SK-N-MC (cell line): ENCODE results near the gene PRIM2.
"Not testable (repeated sequence)": the region's sequence is repeated elsewhere in the genome, so short reads cannot be mapped to it uniquely, and the experiment has no call there.

Experiments
- DNase-seq: peaks from one replicate; pipeline ENCODE4 v3.0.0-alpha.2; 2011; ENCODE audit warnings: low read depth, low spot score
- H3K27ac ChIP-seq: fragments of 200-600 bp; sonication (generic); 2 replicates; pipeline ENCODE4 v1.5.1; 2016; ENCODE audit warnings: mixed run types
- H3K36me3 ChIP-seq: fragments of 200-600 bp; sonication (generic); 2 replicates; pipeline ENCODE4 v1.6.1; 2017; ENCODE audit warnings: antibody characterized with exemption, low read length, mixed read lengths; ENCODE audit not compliant: insufficient read depth
- H3K4me3 ChIP-seq: fragments of 200-600 bp; sonication (generic); 2 replicates; pipeline ENCODE4 v1.5.1; 2016
- H3K9ac ChIP-seq: fragments of 200-600 bp; sonication (generic); 2 replicates; pipeline ENCODE4 v1.8.0; 2017; ENCODE audit warnings: mixed run types, mixed read lengths; ENCODE audit not compliant: insufficient read length
- H3K9me3 ChIP-seq: fragments of 200-600 bp; sonication (generic); 2 replicates; pipeline ENCODE4 v1.6.1; 2017; ENCODE audit warnings: low read depth, mild to moderate bottlenecking, antibody characterized with exemption, low read length, moderate library complexity, mixed read lengths
- EZH2 ChIP-seq: fragments of 200-600 bp; sonication (generic); IDR thresholded peaks from one replicate; pipeline ENCODE4 v1.6.1; 2017; ENCODE audit warnings: antibody characterized with exemption
- FOXP2 ChIP-seq: optimal IDR thresholded peaks from 2 replicates; pipeline ENCODE3; 2011; ENCODE audit warnings: mild to moderate bottlenecking, moderate library complexity; ENCODE audit not compliant: insufficient read depth; ENCODE audit errors: extremely low read length, control extremely low read depth
- POLR2AphosphoS5 ChIP-seq: IDR thresholded peaks from 2 replicates; pipeline ENCODE4 v1.6.1; 2012; ENCODE audit warnings: mild to moderate bottlenecking, low read depth, low read length, borderline replicate concordance

Gene PRIM2

DNA sequence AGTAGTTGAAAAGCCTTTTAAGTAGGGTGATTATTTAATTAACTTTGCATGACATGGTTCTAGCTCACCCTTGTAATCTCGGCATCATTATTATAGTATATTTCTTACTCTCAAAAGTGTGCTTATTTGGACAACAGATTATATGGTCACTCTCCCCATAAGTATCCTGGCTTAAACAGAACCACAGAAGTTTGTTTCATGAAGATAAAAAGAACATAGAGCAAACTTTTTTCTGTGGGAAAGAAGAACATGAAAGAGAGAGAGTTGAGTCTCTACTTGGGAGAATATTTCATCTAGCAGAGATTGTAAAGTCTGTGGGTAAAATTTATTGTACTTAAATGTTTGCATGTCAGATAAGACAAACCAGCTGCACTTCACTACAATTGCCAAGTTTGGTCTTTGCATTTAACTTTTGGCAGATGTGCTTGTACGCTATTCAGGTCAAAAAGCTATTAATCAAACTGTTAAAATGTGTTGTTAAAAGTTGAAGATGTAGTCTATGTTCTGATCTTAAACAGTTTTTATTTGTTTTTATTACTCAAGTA lies 33.4 kb upstream of the PRIM2 start:
- no peaks in the 10 kb centered on the region for H3K9me3 ChIP-seq
- H3K4me3 ChIP-seq, result no peak overlapping the region
- no peak overlapping the region for H3K9ac ChIP-seq
- no peaks in the 10 kb centered on the region for H3K36me3 ChIP-seq
- DNase-seq, result no peak
- TF ChIP-seq FOXP2 (no peak), POLR2AphosphoS5 (no peak), EZH2 (no peak)
- H3K27ac ChIP-seq, result no peak overlapping the region

DNA sequence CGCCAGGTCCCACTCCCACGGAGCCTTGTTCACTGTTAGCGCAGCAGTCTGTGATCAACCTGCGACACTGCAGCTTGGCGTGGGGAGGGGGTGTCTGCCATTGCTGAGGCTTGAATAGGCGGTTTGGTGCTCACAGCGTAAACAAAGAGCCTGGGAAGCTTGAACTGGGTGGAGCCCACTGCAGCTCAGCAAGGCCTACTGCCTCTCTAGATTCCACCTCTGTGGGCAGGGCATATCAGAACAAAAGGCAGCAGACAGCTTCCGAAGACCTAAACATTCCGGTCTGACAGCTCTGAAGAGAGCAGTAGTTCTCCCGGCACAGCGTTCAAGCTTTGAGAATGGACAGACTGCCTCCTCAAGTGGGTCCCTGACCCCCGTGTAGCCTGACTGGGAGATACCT lies 29.3 kb upstream of the PRIM2 start:
- not testable (repeated sequence) for H3K27ac ChIP-seq, H3K4me3 ChIP-seq, DNase-seq, H3K36me3 ChIP-seq, H3K9me3 ChIP-seq, H3K9ac ChIP-seq

DNA sequence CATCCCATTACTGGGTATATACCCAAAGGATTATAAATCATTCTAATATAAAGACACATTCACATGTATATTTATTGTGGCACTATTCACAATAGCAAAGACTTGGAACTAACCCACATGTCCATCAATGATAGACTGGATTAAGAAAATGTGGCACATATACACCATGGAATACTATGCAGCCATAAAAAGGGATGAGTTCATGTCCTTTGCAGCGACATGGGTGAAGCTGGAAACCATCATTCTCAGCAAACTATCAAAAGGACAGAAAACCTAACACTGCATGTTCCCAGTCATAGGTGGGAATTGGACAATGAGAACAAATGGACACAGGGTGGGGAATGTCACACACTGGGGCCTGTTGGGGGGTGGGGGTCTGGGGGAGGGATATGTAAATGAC lies 24.0 kb upstream of the PRIM2 start:
- not testable (repeated sequence) for H3K36me3 ChIP-seq, DNase-seq, H3K27ac ChIP-seq, H3K9ac ChIP-seq, H3K9me3 ChIP-seq, H3K4me3 ChIP-seq

DNA sequence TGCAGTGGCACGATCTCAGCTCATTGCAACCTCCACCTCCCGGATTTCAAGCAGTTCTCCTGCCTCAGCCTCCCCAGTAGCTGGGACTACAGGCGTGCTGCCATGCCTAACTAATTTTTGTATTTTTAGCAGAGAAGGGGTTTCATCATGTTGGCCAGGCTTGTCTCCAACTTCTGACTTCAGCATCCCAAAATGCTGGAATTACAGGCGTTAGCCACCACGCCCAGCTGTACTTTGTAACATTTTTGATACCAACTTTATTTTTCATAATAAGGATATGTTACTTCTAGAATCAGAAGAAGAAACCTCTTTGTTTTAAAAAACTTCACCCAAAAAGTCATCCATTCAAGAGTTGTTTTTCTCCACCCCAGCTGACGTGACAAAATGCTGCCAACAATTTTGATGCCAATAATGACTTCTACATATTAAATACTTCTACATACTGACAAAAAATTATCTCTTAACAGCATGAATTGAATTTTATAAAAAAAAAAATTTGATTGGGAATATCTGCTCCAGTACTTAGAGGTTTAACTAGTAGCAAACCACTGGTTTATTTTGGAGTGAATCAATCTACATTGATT lies 22.5 kb upstream of the PRIM2 start:
- Histone ChIP-seq H3K9me3 (no peaks in the 10 kb centered on the region), H3K4me3 (no peak overlapping the region), H3K36me3 (no peaks in the 10 kb centered on the region), H3K27ac (no peak overlapping the region), H3K9ac (no peak overlapping the region)
- TF ChIP-seq EZH2 (no peak), POLR2AphosphoS5 (no peak), FOXP2 (no peak)
- no peak for DNase-seq

DNA sequence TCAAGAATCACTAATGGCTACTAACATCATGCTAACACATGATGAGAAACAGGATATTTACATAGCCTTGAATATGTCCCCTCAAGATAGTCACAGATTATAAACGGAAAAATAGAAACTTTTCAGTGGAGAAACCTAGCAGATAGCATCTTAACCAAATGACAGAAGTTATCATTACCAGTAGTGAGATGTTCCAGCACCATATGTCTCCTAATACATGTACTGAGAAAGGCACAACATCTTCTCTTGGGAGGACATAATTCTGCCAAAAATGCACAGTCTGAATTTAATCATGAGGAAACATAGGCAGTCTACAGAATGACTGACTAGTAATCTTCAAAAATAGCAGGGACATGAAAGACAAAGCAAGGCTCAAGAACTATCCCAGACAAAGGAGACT lies 19.9 kb upstream of the PRIM2 start:
- Histone ChIP-seq H3K9me3 (no peaks in the 10 kb centered on the region), H3K9ac (no peak overlapping the region), H3K4me3 (no peak overlapping the region), H3K27ac (no peak overlapping the region), H3K36me3 (no peaks in the 10 kb centered on the region)
- DNase-seq, result no peak
- no peak for TF ChIP-seq EZH2
- no peak for TF ChIP-seq POLR2AphosphoS5
- TF ChIP-seq FOXP2, result no peak

DNA sequence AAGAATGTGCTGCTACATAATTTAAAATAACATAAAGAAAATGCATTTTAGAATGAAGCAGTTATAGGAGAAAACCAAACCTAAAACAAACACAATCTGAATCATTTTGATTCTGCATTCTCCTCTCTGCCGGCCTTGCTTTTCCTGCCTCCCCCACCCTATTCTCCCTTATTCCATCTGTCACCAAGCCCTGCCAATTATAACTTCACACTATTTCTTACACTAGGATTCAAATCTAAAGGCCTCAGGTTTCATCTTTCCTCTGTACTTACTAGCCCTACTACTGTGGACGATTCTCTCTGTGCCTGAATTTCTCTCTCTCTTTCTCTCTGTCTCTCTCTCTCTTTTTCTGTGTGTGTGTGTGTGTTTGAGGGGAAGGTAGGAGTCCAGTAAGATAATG lies 18.7 kb upstream of the PRIM2 start:
- Histone ChIP-seq H3K4me3 (no peak overlapping the region), H3K36me3 (no peaks in the 10 kb centered on the region), H3K9ac (no peak overlapping the region), H3K27ac (no peak overlapping the region), H3K9me3 (no peaks in the 10 kb centered on the region)
- DNase-seq, result no peak
- TF ChIP-seq FOXP2 (no peak), POLR2AphosphoS5 (no peak), EZH2 (no peak)

DNA sequence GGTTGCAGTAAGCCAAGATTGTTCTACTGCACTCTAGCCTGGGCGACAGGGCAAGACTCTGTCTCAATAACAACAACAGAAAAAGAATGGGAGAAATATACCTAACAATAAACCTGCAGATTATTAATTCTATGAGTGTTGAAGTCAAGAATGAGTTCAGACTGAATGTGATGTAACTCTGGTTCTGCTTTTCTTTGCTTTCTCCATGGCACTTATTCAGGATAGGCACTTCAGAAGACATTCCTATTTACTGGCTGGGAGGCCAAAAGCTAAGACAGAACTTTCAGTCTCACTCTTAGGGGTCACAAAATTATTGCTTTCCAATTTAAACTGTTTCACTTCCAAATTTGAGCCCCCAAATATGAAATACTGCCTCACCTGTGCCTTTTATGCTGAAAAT lies 15.7 kb upstream of the PRIM2 start:
- no peak for TF ChIP-seq FOXP2
- no peak for TF ChIP-seq POLR2AphosphoS5
- no peak for TF ChIP-seq EZH2
- Histone ChIP-seq H3K27ac (no peak overlapping the region), H3K36me3 (no peaks in the 10 kb centered on the region), H3K9me3 (no peaks in the 10 kb centered on the region), H3K9ac (no peak overlapping the region), H3K4me3 (no peak overlapping the region)
- no peak for DNase-seq

DNA sequence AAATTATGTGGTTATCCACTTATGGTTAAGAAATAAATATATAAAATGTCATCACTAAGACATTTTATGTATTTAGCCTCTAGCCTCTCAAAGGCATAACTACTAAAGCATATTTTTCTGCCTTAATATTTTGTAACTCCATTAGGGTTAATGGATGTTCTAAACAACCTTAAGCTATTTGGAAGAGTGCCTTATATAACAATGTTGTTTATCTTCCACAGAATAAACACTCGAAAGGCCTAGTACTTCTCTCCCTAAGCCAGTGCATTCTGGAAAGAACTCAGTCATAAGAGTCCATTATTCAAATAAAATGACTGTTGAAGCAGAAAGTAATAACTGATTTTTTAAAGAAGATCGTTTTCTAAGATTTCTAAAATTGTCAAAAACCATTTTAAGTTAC lies 15.0 kb upstream of the PRIM2 start:
- H3K9me3 ChIP-seq, result no peaks in the 10 kb centered on the region
- no peak overlapping the region for H3K4me3 ChIP-seq
- no peak overlapping the region for H3K9ac ChIP-seq
- TF ChIP-seq POLR2AphosphoS5 (no peak), EZH2 (no peak), FOXP2 (no peak)
- H3K36me3 ChIP-seq, result no peaks in the 10 kb centered on the region
- no peak for DNase-seq
- H3K27ac ChIP-seq, result no peak overlapping the region

DNA sequence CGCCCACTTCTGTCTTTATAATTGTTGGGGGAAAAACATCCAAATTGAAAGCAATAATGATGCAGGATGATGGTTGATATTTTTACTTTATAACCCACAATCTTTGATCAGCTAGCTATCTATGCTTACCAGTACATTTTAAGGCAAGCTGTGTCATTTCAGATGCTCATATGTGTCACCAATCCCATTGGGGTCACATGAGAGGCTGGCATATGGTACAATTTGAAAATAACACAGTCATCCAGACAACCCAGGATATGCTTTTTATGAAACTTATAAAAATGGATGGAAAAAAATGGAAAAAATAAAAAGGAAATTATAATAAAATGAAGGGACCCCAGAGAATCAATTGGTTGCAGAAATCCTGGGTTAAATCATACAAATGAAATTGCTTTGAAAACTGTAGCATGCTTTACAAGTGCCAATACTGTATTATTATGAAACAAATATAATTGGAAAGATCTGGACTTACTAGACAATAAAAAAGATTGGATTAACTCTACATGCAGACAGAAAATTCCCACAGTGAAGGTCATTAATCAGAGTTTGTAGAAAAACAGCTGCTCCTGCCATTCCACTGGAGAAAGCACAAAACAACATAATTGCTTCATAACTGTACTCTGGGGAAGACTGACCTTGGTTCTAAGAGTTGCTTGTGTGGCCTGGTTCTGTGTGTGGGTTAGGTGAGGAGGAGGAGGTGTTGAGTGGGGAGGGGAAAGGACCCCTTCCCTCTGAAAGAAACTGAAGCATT lies 13.3 kb upstream of the PRIM2 start:
- TF ChIP-seq FOXP2 (no peak), POLR2AphosphoS5 (no peak), EZH2 (no peak)
- DNase-seq, result no peak
- no peak overlapping the region for H3K27ac ChIP-seq

More for the DNA sequence above, 13.3 kb upstream of the PRIM2 start:
- Histone ChIP-seq H3K9ac (no peak overlapping the region), H3K9me3 (no peaks in the 10 kb centered on the region), H3K4me3 (no peak overlapping the region), H3K36me3 (no peaks in the 10 kb centered on the region)
